Sigmoid colon (tissue), 7 donors: ENCODE measurements around the gene PHLDB2. TPM values are rescaled to one million over a fixed set of nuclear protein-coding genes. Genes with fewer than 3 reads are reported as not detected.
A peak's percentile ranks its signal among the peaks of the same experiment; 100 is the strongest.

Experiments
- DNase-seq: peaks from one replicate; pipeline ENCODE4 v3.0.0-alpha.2; 2019
- H3K27ac ChIP-seq, 4 donors: fragments of 200-600 bp; sonication (generic); one replicate each; pipeline ENCODE4 v1.5.1; 2016 to 2019; ENCODE audit warnings: mild to moderate bottlenecking in 1 of 4
- H3K27me3 ChIP-seq, 3 donors: fragments of 200-600 bp; sonication (generic); one replicate each; pipeline ENCODE4 v1.5.1; 2019; ENCODE audit warnings: mild to moderate bottlenecking in 1 of 3
- H3K36me3 ChIP-seq, 4 donors: fragments of 200-600 bp; sonication (generic); one replicate each; pipeline ENCODE4 v1.5.1; 2016 to 2019
- H3K4me1 ChIP-seq, 4 donors: fragments of 200-600 bp; sonication (generic); one replicate each; pipeline ENCODE4 v1.5.1; 2017 to 2019
- H3K4me3 ChIP-seq, 4 donors: fragments of 200-600 bp; sonication (generic); one replicate each; pipeline ENCODE4 v1.5.1; 2017 to 2019; ENCODE audit warnings: mild to moderate bottlenecking in 2 of 4, moderate library complexity in 1 of 4
- H3K9me3 ChIP-seq, 4 donors: fragments of 200-600 bp in 3 of 4; sonication (generic) in 3 of 4; one replicate each; pipeline versions ENCODE4 v1.5.1 to v1.6.1; 2013 to 2019
- EP300 ChIP-seq, 4 donors: sonication (generic); formaldehyde crosslinking; IDR thresholded peaks; one replicate each; pipeline ENCODE4 v1.6.1; 2017; ENCODE audit warnings: antibody characterized with exemption in 4 of 4
- POLR2A ChIP-seq, 2 donors: fragments of 450-650 bp; IDR thresholded peaks; one replicate each; pipeline ENCODE4 v1.6.1; 2016; ENCODE audit warnings: antibody characterized with exemption in 2 of 2, mild to moderate bottlenecking in 2 of 2, moderate library complexity in 2 of 2
- POLR2AphosphoS5 ChIP-seq, 4 donors: sonication (generic); formaldehyde crosslinking; IDR thresholded peaks; one replicate each; pipeline ENCODE4 v1.6.1; 2017; ENCODE audit warnings: antibody characterized with exemption in 4 of 4
- WGBS, 2 donors: extraction: QIAGEN DNeasy Blood & Tissue Kit; methylation state at CpG; one replicate each; pipeline ENCODE4 v1.1.7; 2013; 5-methylcytosine and 5-hydroxymethylcytosine counted together
- intact Hi-C: fragments of 100-400 bp; cut with DNase I; formaldehyde crosslinking; loops from one replicate; pipeline ENCODE4 v1.15.1; 2023
- polyA plus RNA-seq, 3 donors: library from polyadenylated mRNA; stranded (reverse); fragments of 200-250 nt; gene quantifications; one replicate each; pipeline ENCODE4 v1.2.3, GENCODE V29; 2013
- total RNA-seq, 4 donors: library from RNA; depleted of rRNA; stranded (reverse); fragments of >200 nt; gene quantifications; one replicate each; pipeline ENCODE4 v1.1.0, GENCODE V29; 2016
- TF ChIP-seq, protein P1 (sequence below), 4 experiments: fragments of 450-650 bp in 3 of 4; fragments of 200-600 bp in 1 of 4; IDR thresholded peaks; one replicate each; pipeline ENCODE4 v1.5.1; 2016 to 2019; ENCODE audit warnings: antibody characterized with exemption in 4 of 4, mild to moderate bottlenecking in 3 of 4, moderate library complexity in 2 of 4
- donor health status: healthy with polysubstance abuse.
- donor health status: Bipolar disorder and iron deficiency.
- donor health status: healthy.

The PHLDB2 gene
- total and polyA plus RNA-seq, 7 donors = 4.4 to 471 (median 120) TPM

DNA sequence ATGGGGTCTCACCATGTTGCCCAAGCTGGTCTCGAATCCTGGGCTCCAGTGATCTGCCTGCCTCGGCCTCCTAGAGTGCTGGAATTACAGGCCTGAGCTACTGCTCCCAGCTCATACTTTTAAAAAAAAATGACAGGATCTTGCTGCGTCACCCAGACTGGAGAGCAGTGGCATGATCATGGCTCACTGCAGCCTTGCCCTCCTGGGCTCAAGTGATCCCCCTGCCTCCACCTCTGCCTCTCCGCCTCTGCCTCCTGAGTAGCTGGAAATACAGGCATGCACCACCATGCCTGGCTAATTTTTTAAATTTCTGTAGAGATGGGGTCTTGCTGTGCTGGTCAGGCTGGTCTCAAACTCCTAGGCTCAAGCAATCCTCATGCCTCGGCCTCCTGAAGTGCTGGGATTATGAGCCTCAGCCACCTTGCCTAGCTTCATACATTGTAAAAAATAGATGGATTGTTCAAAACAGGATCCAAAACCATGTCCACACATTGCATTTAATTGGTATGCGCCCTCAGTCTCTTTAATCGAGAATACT, 8.9 kb downstream of the PHLDB2 start:
- Histone ChIP-seq H3K4me3 (no peak overlapping the region), H3K9me3 (no peaks in the 10 kb centered on the region), H3K4me1 (peaks cover 0 to 99% (median 94%) of the 10 kb centered on the region in 4 donors), H3K36me3 (no peaks in the 10 kb centered on the region), H3K27ac (peak overlapping the region in 3 of 4 donors; percentile 43 to 99 (median 95)), H3K27me3 (no peaks in the 10 kb centered on the region)
- DNase-seq = no peak
- 87 to 94% methylated on average over 7 of the region's 7 CpGs for whole genome bisulfite sequencing, 2 donors
- intact Hi-C loops = loop anchor here (5.0 kb wide), 2 partner anchors 39 to 54 kb away; no protein-coding TSS in a partner anchor
- TF ChIP-seq POLR2A (IDR thresholded peaks at IDR 0.05) (no peak), EP300 (IDR thresholded peaks at IDR 0.05) (no peak), POLR2AphosphoS5 (IDR thresholded peaks at IDR 0.05) (no peak)
- TF ChIP-seq, protein P1, sequence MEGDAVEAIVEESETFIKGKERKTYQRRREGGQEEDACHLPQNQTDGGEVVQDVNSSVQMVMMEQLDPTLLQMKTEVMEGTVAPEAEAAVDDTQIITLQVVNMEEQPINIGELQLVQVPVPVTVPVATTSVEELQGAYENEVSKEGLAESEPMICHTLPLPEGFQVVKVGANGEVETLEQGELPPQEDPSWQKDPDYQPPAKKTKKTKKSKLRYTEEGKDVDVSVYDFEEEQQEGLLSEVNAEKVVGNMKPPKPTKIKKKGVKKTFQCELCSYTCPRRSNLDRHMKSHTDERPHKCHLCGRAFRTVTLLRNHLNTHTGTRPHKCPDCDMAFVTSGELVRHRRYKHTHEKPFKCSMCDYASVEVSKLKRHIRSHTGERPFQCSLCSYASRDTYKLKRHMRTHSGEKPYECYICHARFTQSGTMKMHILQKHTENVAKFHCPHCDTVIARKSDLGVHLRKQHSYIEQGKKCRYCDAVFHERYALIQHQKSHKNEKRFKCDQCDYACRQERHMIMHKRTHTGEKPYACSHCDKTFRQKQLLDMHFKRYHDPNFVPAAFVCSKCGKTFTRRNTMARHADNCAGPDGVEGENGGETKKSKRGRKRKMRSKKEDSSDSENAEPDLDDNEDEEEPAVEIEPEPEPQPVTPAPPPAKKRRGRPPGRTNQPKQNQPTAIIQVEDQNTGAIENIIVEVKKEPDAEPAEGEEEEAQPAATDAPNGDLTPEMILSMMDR (IDR thresholded peaks at IDR 0.05) = no peak

DNA sequence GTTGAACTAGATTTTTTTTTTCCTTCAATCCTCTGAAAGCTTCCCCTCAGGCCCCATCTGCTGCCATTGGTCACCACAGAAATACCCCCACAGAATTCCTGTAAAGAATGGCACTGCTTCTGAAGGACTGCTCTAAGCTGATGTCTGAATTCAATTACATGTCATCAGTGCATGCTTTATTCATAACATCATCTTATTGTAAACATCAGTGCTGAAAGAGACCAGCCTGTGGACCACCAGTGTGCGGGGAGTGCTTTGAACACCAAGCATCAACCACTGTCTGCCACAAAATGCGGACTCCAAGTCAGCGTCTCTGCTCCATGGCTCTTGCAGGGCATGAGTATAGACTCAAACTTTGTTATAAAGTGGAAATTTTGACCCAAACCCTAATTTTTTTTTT, 11.6 kb downstream of the PHLDB2 start:
- H3K9me3 ChIP-seq = no peaks in the 10 kb centered on the region
- H3K27ac ChIP-seq = peak overlapping the region in 2 of 4 donors; percentile 95 to 99
- TF ChIP-seq EP300 (IDR thresholded peaks at IDR 0.05) = no peak
- TF ChIP-seq POLR2AphosphoS5 (IDR thresholded peaks at IDR 0.05) = no peak
- TF ChIP-seq, protein P1 (IDR thresholded peaks at IDR 0.05) = no peak
- TF ChIP-seq POLR2A (IDR thresholded peaks at IDR 0.05) = no peak
- no peak overlapping the region for H3K4me3 ChIP-seq
- intact Hi-C loops = no loop called here
- H3K27me3 ChIP-seq = no peaks in the 10 kb centered on the region
- no peaks in the 10 kb centered on the region for H3K36me3 ChIP-seq
- peaks cover 0 to 98% (median 94%) of the 10 kb centered on the region in 4 donors for H3K4me1 ChIP-seq
- no peak for DNase-seq
- 89 to 94% methylated on average over 3 of the region's 3 CpGs for WGBS, 2 donors

DNA sequence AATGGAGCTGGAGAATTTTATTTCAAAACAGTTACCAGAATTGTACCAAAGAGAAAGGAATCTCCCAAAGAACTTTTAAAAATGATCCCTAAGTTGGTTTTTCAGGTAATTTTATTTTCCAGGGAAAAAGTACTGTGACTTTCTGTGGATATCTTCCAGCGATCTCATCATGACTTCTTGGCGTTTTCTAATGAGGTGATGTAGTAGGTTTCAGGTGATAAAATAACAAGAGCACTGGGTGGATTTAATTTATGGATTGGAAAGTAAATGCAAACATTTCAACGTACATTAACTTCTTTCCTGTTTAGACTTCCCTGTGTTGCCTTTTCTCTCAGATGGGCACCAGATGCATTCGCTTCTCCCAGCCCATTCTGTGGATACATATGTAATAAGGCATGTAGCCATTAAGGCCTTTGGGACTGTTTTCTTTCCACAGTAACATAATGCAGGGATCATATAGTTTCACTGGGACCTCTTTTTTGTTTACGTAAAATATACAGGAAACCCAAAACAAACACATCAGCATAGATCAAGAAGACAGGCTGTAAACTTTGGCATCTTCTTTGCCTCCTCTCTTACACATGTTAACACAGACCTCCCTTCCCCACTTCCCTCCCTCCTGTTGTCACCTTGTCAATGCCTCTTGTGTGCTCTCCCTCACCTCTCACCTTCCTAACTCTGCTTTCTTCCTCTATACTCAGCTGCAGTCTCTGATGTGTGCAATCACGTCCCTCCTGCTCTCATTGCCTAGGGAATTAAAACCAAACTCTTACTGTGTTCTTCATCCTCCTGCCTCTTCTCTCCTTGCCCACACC, 13.0 kb downstream of the PHLDB2 start:
- intact Hi-C loops = no loop called here
- TF ChIP-seq EP300 (IDR thresholded peaks at IDR 0.05) (no peak), POLR2AphosphoS5 (IDR thresholded peaks at IDR 0.05) (no peak), POLR2A (IDR thresholded peaks at IDR 0.05) (no peak)
- TF ChIP-seq, protein P1 (IDR thresholded peaks at IDR 0.05) = no peak
- Histone ChIP-seq H3K4me3 (no peak overlapping the region), H3K27ac (peak overlapping the region in 3 of 4 donors; percentile 41 to 95 (median 66)), H3K27me3 (no peaks in the 10 kb centered on the region), H3K36me3 (no peaks in the 10 kb centered on the region), H3K9me3 (no peaks in the 10 kb centered on the region), H3K4me1 (peaks cover 0 to 85% (median 82%) of the 10 kb centered on the region in 4 donors)
- DNase-seq = no peak
- WGBS, 2 donors = 86 to 87% methylated on average over 6 of the region's 6 CpGs

DNA sequence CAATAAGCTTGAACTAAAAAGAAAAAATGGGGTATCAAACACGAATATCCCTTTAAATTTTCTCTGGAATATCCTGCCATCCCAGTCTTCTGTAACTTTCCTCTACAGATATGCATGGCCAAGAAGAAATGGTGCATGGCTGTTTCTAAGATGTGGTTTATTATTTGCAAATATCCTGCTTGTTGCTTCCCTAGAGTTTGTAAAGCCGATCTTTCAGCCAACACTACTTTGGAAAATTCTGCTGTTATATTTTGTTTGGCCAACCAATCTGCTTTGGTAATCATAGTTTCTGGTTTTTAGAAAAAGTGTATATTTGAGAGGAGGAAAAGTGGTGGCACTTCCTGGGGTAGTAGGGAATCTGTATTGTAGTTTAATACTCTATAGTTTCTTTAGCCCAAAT, 13.9 kb downstream of the PHLDB2 start:
- Histone ChIP-seq H3K4me1 (peaks cover 0 to 76% (median 73%) of the 10 kb centered on the region in 4 donors), H3K27ac (peak overlapping the region in 3 of 4 donors; percentile 41 to 95 (median 66)), H3K4me3 (no peak overlapping the region), H3K9me3 (no peaks in the 10 kb centered on the region), H3K36me3 (no peaks in the 10 kb centered on the region), H3K27me3 (no peaks in the 10 kb centered on the region)
- intact Hi-C loops = no loop called here
- 74 to 83% methylated on average over 2 of the region's 2 CpGs for WGBS, 2 donors
- no peak for TF ChIP-seq POLR2AphosphoS5 (IDR thresholded peaks at IDR 0.05)
- no peak for TF ChIP-seq POLR2A (IDR thresholded peaks at IDR 0.05)
- TF ChIP-seq, protein P1 (IDR thresholded peaks at IDR 0.05) = no peak
- TF ChIP-seq EP300 (IDR thresholded peaks at IDR 0.05) = no peak
- no peak for DNase-seq
